K562 (cell line): ENCODE measurements around the gene CAPN10. TPM values are rescaled to one million over a fixed set of nuclear protein-coding genes. Genes with fewer than 3 reads are reported as not detected.

Experiments
- ATAC-seq: fragments of 200-7000 bp; cut with Tn5 transposase; 3 replicates; pipeline ENCODE4 v1.9.1; 2020; ENCODE audit warnings: moderate library complexity
- BruUV-seq: library from RNA; stranded (reverse); fragments of 400-500 nt; replicated peaks from 2 replicates; lab custom pipeline; 2021; lab: Mats Ljungman, UMichigan
- CTCF ChIA-PET: fragments of 300-600 bp; formaldehyde crosslinking; extraction: SDS; loops from one replicate; lab custom pipeline; 2021; ENCODE audit warnings: low intra/inter-chr PET ratio; lab: Yijun Ruan, JAX
- POLR2A ChIA-PET: fragments of 300-600, 350-650 bp; sonication (Branson Sonifier 250); formaldehyde crosslinking; extraction: SDS; loops from one replicate; lab custom pipeline; 2021; ENCODE audit warnings: antibody characterized with exemption, inconsistent platforms; lab: Yijun Ruan, JAX
- DNase-seq, 4 experiments: peaks; one replicate each; pipeline versions ENCODE4 v3.0.0 to v3.0.0-alpha.2; 2011 to 2018; ENCODE audit warnings: low spot score in 3 of 4, mixed read lengths in 3 of 4; ENCODE audit errors: extremely low read depth in 1 of 4
- FAIRE-seq: peaks from 2 replicates; lab custom pipeline; 2011; peaks lifted over from hg19 to GRCh38; lab: Jason Lieb, UNC
- H2AFZ ChIP-seq: 2 replicates; pipeline ENCODE4 v1.6.0; 2011; ENCODE audit warnings: low read depth, low read length, control low read depth, inconsistent platforms
- H3K27ac ChIP-seq: fragments of 200-600 bp; 3 replicates; pipeline ENCODE4 v1.8.0; 2011; ENCODE audit warnings: low read depth, mild to moderate bottlenecking, control low read depth, inconsistent platforms, low read length, moderate library complexity, mixed read lengths; ENCODE audit errors: extremely low read depth
- H3K27me3 ChIP-seq, 2 experiments: fragments of 300-600 bp in 1 of 2; 2 replicates in 1 of 2; 3 replicates in 1 of 2; pipeline versions ENCODE4 v1.6.0 to v1.8.0; 2011; ENCODE audit warnings: inconsistent platforms in 2 of 2, low read length in 2 of 2, mild to moderate bottlenecking in 1 of 2, mixed read lengths in 1 of 2, moderate library complexity in 1 of 2; ENCODE audit not compliant: control insufficient read depth in 2 of 2, insufficient read depth in 2 of 2
- H3K36me3 ChIP-seq: fragments of 300-600 bp; 3 replicates; pipeline ENCODE4 v1.8.0; 2011; ENCODE audit warnings: mild to moderate bottlenecking, low read length, inconsistent platforms; ENCODE audit not compliant: control insufficient read depth, insufficient read depth
- H3K4me1 ChIP-seq, 2 experiments: fragments of 200-600 bp in 1 of 2; replicated peaks in 1 of 2; 2 replicates in 1 of 2; 3 replicates in 1 of 2; pipeline versions ENCODE4 v1.5.1 to v1.8.0; 2011; ENCODE audit warnings: inconsistent platforms in 2 of 2, low read length in 2 of 2, mild to moderate bottlenecking in 1 of 2, mixed read lengths in 1 of 2, moderate library complexity in 1 of 2; ENCODE audit not compliant: control insufficient read depth in 2 of 2, insufficient read depth in 2 of 2
- H3K4me2 ChIP-seq: 2 replicates; pipeline ENCODE4 v1.6.1; 2011; ENCODE audit warnings: low read length, control low read depth, inconsistent platforms, mixed read lengths; ENCODE audit not compliant: insufficient read depth
- H3K4me3 ChIP-seq: fragments of 200-600 bp; sonication (generic), shearing (Covaris generic); 2 replicates; pipeline ENCODE4 v1.5.1; 2016; ENCODE audit warnings: control low read depth, inconsistent platforms
- H3K79me2 ChIP-seq: fragments of 200-600 bp; 3 replicates; pipeline ENCODE4 v1.8.0; 2011; ENCODE audit warnings: low read length, inconsistent platforms; ENCODE audit not compliant: control insufficient read depth, insufficient read depth
- H3K9ac ChIP-seq, 2 experiments: 2 replicates each; pipeline versions ENCODE4 v1.6.0 to v1.6.1; 2011; ENCODE audit warnings: low read depth in 2 of 2, low read length in 2 of 2, control low read depth in 1 of 2, inconsistent platforms in 1 of 2, mild to moderate bottlenecking in 1 of 2, mixed read lengths in 1 of 2; ENCODE audit not compliant: insufficient read depth in 1 of 2
- H3K9me1 ChIP-seq: one replicate; pipeline ENCODE4 v1.6.0; 2011; ENCODE audit warnings: inconsistent platforms, mild to moderate bottlenecking, low read length, moderate library complexity; ENCODE audit not compliant: control insufficient read depth, insufficient read depth
- H3K9me3 ChIP-seq: replicated peaks from 2 replicates; pipeline ENCODE4 v1.5.1; 2011; ENCODE audit warnings: low read depth, low read length, inconsistent platforms; ENCODE audit not compliant: control insufficient read depth, insufficient read depth
- H4K20me1 ChIP-seq: replicated peaks from 2 replicates; pipeline ENCODE4 v1.6.1; 2011; ENCODE audit warnings: low read length, inconsistent platforms, mixed read lengths; ENCODE audit not compliant: control insufficient read depth, insufficient read depth
- CHD2 ChIP-seq: IDR thresholded peaks from 2 replicates; pipeline ENCODE4 v1.6.1; 2011; ENCODE audit warnings: low read depth, low read length
- CREBBP ChIP-seq: IDR thresholded peaks from one replicate; pipeline ENCODE4 v1.6.1; 2012; ENCODE audit warnings: low read depth, mild to moderate bottlenecking, control low read depth, inconsistent platforms, low read length
- HINFP ChIP-seq: fragments of 450-650 bp; conservative IDR thresholded peaks from 2 replicates; pipeline ENCODE4 v1.6.1; 2016; ENCODE audit warnings: missing genetic modification characterization, low read depth, mild to moderate bottlenecking, control low read depth, missing compliant biosample characterization
- HLTF ChIP-seq: fragments of 450-650 bp; IDR thresholded peaks from 2 replicates; pipeline ENCODE4 v1.6.1; 2016
- HMBOX1 ChIP-seq: sonication (generic); IDR thresholded peaks from 2 replicates; pipeline ENCODE4 v1.6.1; 2016
- POLR2AphosphoS5 ChIP-seq: IDR thresholded peaks from 2 replicates; pipeline ENCODE4 v1.6.1; 2011; ENCODE audit warnings: mild to moderate bottlenecking, low read depth, low read length, moderate library complexity; ENCODE audit not compliant: control insufficient read depth, insufficient read depth
- SFPQ ChIP-seq: fragments of 200-400 bp; formaldehyde crosslinking; IDR thresholded peaks from 2 replicates; pipeline ENCODE4 v1.6.1; 2017; ENCODE audit warnings: mild to moderate bottlenecking, low read depth, low read length, moderate library complexity
- TGIF2 ChIP-seq: sonication (generic); formaldehyde crosslinking; IDR thresholded peaks from 2 replicates; pipeline ENCODE4 v1.8.1; 2022; ENCODE audit warnings: mild to moderate bottlenecking, missing genetic modification reagents, moderate library complexity
- WGBS: fragments of 100-300 bp; shearing (Covaris generic); methylation state at CpG from one replicate; pipeline ENCODE4 v1.1.6; 2016; ENCODE audit warnings: low coverage, mixed read lengths; ENCODE audit not compliant: insufficient coverage; ENCODE audit errors: missing lambda C conversion rate; 5-methylcytosine and 5-hydroxymethylcytosine counted together
- in situ Hi-C: fragments of 300-500 bp; cut with MboI; formaldehyde crosslinking; loops from 4 replicates; pipeline ENCODE4 v1.15.0; 2018; ENCODE audit warnings: inconsistent platforms, mixed read lengths
- intact Hi-C: fragments of 100-400 bp; cut with micrococcal nuclease; formaldehyde crosslinking; loops from 2 replicates; pipeline ENCODE4 v1.14.2; 2022
- polyA plus RNA-seq, 8 experiments: library from polyadenylated mRNA; depleted of rRNA in 4 of 8; stranded (reverse) in 5 of 8; unstranded in 3 of 8; fragments of >200 nt; fragmentation: Nextera tagmentation in 2 of 8; fragmentation: Illumina TruSeq in 1 of 8; extraction: Ambion mirVana in 2 of 8; extraction: Trizol in 1 of 8; gene quantifications; 2 replicates each; pipeline versions ENCODE4 v1.2.1 to v1.2.3, GENCODE V29; 2011 to 2014; ENCODE audit warnings: inconsistent platforms in 1 of 8, missing spikeins in 1 of 8
- total RNA-seq, 7 experiments: library from RNA; depleted of rRNA in 6 of 7; stranded (reverse); fragments of >200 nt in 6 of 7; fragmentation: Illumina TruSeq in 2 of 7; extraction: Trizol in 2 of 7; gene quantifications; 2 replicates each; pipeline versions ENCODE4 v1.2.1 to v1.2.3, GENCODE V29; 2011 to 2021; ENCODE audit warnings: low replicate concordance in 1 of 7

The CAPN10 gene
- total and polyA plus RNA-seq, 9 of the 15 experiments (the other 6 are each of a cell fraction or from before 2014, with no cell fraction given): 0.08 to 26.1 (median 8.4) TPM

- POLR2A ChIA-PET: no interaction called here
- Histone ChIP-seq H2AFZ (no peak overlapping the region), H4K20me1 (no peaks in the 10 kb centered on the region), H3K27me3 (no peaks in the 10 kb centered on the region)
- in situ Hi-C loops (no loop called here), intact Hi-C loops (no loop called here)
- no TSS peak for BruUV-seq
- FAIRE-seq: no peak
- ATAC-seq: no peak
- TF ChIP-seq CREBBP (peak; percentile 75), HMBOX1 (peak; percentile 88), POLR2AphosphoS5 (no peak)
- TF ChIP-seq, all 486 proteins: peak for 2
- 56% methylated on average over 4 of the region's 4 CpGs for WGBS
- H3K9ac ChIP-seq: no peak overlapping the region
- H3K9me3 ChIP-seq: no peaks in the 10 kb centered on the region
- no peak overlapping the region for H3K4me3 ChIP-seq
- peaks cover 13 to 17% of the 10 kb centered on the region in 2 experiments for H3K4me1 ChIP-seq
- H3K36me3 ChIP-seq: no peaks in the 10 kb centered on the region
- DNase-seq: no peak
- no peaks in the 10 kb centered on the region for H3K79me2 ChIP-seq
- CTCF ChIA-PET: no interaction called here
- no peak overlapping the region for H3K27ac ChIP-seq
- H3K9me1 ChIP-seq: no peaks in the 10 kb centered on the region
- no peak overlapping the region for H3K4me2 ChIP-seq
Observed at GRCh38 chr2:240613781-240614180, 27.2 kb downstream of the CAPN10 start.

- CTCF ChIA-PET: no interaction called here
- no peaks in the 10 kb centered on the region for H3K79me2 ChIP-seq
- no peak overlapping the region for H3K4me3 ChIP-seq
- H2AFZ ChIP-seq: no peak overlapping the region
- FAIRE-seq: no peak
- BruUV-seq: no TSS peak
- no peak overlapping the region for H3K9ac ChIP-seq
- in situ Hi-C loops (no loop called here), intact Hi-C loops (no loop called here)
- POLR2A ChIA-PET: no interaction called here
- ATAC-seq: no peak
- no peak overlapping the region for H3K27ac ChIP-seq
- H3K9me3 ChIP-seq: no peaks in the 10 kb centered on the region
- 78% methylated on average over 6 of the region's 9 CpGs for WGBS
- no peaks in the 10 kb centered on the region for H3K27me3 ChIP-seq
- H4K20me1 ChIP-seq: no peaks in the 10 kb centered on the region
- H3K9me1 ChIP-seq: no peaks in the 10 kb centered on the region
- H3K4me2 ChIP-seq: no peak overlapping the region
- no peak for DNase-seq
- no peaks in the 10 kb centered on the region for H3K36me3 ChIP-seq
- peaks cover 13 to 17% of the 10 kb centered on the region in 2 experiments for H3K4me1 ChIP-seq
- TF ChIP-seq TGIF2 (CRISPR knock-in tag) (no peak), CHD2 (no peak), HLTF (no peak), HINFP (tag) (no peak), SFPQ (no peak)
Observed at GRCh38 chr2:240614391-240614790, 27.9 kb downstream of the CAPN10 start.
